COLO668 (cell line): ENCODE results near the gene TMEM131.
"Not testable (repeated sequence)": the region's sequence is repeated elsewhere in the genome, so short reads cannot be mapped to it uniquely, and the experiment has no call there.

ENCODE experiments used
- DNase-seq: peaks from one replicate; lab custom pipeline; 2025; ENCODE audit not compliant: unreplicated experiment; lab: John Stamatoyannopoulos, UW

The TMEM131 gene

DNA sequence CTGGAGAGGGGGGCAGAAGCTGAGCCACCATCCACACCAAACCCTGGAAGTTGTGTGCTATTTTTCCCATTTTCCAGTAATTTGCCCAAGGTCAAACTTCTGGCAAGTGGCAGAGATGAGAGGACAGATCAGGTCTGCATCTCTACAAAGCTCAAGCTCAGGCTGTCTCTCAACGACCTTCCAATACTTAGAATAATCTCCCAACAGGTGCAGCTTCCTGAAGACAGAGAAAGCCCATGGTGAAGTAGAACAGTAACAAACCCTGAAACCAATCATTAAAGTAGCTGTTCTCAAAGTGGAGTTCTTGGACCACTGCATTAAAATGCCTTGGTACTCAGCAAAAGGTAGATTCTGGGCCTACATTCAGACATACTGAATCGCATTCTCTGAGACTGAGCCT, 37.6 kb downstream of the TMEM131 start:
- no peak for DNase-seq

DNA sequence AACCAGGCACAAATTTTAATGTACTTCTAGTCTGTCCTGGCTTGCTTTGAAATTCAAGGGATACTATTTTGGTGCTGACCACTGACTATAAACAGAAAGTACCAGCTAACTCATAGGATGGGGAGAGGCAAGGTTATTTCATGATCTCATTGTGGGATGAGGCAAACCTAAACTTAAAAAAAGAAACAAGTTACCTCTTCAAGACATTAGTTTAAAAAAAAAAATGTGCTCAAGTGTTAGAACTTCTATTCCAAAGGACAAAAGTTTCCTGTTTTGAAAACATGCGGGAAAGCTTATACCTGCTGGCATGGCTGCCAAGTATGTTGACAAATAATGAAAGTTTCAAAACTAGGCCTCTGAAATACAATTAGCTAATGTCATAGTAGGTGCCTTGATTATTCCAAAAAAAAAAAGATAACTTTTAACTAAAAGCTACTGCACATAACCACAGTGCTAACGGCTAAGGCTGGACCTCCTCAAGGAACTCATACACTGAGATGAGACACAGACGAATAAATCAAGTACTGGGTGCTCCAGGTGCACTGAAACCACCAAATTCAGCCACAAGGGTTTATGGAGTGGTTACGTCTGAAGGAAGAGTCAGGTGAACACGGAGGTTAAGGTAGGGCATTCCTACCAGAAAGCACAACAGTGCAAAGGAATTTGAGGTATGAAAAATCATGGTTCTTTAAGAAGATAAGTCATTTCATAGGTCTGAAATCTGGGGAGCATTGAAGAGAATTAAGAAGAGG, 38.1 kb downstream of the TMEM131 start:
- no peak for DNase-seq

DNA sequence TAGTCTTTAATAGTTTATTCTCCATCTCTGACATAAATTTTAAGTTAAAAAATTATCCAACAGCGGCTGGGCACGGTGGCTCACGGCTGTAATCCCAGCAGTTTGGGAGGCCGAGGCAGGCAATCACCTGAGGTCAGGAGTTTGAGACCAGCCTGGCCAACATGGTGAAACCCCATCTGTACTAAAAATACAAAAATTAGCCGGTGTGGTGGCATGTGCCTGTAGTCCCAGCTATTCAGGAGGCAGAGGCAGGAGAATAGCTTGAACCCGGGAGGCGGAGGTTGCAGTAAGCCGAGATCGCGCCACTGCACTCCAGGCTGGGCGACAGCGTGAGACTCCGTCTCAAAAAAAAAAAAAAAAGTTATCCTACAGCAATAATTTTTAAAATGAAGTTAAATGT, 39.0 kb downstream of the TMEM131 start:
- DNase-seq = not testable (repeated sequence)

DNA sequence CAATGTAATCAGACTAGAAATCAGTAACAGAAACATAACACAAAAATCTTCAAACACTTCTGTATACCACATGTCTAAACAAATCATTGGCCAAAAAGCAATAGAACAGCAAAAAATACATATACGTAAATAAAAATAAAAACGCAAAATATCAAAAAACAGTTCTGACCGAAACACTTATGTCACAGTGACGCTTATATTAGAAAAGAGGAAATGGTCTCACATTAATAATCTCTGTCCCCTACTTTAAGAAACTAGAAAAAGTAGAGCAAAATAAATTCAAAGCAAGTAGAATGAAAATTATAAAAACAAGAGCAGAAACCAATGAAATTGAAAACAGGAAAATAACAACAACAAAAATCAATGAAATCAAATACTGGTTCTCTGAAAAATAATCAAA, 41.9 kb downstream of the TMEM131 start:
- no peak for DNase-seq

DNA sequence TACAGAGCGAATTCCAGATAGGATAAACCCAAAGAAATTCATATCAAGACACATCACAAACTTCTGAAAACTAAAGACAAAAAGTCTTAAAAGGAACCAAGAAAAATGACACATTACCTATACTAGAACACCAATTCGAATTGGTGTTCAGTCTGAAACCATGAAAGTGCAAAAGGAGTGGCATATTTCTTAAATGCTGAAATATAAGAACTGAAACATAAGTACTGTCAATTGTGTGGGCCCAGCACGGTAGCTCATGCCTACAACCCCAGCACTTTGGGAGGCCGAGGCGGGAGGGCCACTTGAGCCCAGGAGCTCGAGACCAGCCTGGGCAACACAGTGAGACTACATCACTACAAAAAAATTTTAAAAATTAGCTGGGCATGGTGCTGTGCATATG, 43.4 kb downstream of the TMEM131 start:
- DNase-seq = no peak

DNA sequence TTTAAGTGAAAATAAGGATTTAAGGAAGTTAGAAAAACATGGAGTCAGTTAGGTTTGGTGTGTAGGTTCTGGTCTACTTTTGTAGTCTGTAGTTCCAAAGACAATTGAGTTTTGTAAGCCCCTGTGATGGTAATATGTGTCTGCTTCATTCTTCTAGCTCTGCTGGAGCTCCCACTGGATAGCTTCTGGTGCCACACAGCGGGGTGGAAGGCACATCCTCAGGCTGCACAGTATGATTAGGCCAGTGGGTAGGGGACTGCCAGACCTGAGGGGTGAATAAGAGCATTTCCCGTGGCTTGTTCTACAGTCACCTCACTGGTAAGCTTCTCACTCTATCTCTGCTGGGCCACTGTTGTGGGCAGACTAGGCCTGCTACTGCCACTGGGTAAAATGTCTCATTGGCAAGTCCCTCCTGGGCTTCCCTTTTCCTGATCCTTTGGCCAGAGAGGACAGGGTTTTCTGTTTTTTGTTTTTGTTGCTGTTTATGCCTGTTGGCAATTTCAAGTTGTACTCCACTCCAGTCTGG, 44.5 kb downstream of the TMEM131 start:
- no peak for DNase-seq

DNA sequence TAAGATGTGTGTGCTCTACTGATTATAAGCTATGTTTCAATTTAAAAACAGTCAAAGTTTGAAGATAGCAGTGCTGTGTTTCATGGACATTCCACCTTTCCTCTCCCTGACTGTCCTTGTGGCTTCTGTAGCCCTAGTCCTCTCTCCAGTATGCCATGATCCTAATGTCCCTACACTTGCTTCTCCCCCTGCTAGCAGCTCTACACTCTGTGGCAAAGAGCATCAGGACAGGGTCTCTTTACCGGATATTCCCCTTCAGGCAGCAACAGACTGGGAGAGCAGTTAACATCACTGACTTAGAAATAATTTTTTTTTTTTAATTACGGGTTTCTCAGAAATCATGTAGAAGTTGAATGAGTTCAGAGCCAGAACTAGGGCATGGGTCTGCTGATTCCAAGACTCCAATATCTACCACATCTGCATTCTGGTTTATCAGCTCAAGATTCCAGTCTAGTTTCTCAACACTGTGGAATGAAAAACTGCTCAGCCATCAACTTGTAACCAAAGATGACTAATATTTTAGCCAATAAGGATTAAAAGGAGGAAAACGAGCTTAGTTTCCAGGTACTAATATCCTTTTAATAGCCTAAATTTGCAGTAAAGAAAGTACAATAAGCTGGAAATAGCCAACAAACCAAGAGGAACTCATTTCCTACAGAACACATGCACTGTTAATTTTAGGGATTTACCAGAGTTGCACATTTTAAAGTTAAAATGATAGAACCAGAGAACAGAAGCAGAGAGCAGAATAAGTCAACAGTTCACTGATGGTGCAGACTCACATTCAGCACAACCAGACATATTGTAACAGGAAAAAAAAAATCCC, 45.2 kb downstream of the TMEM131 start:
- no peak for DNase-seq

DNA sequence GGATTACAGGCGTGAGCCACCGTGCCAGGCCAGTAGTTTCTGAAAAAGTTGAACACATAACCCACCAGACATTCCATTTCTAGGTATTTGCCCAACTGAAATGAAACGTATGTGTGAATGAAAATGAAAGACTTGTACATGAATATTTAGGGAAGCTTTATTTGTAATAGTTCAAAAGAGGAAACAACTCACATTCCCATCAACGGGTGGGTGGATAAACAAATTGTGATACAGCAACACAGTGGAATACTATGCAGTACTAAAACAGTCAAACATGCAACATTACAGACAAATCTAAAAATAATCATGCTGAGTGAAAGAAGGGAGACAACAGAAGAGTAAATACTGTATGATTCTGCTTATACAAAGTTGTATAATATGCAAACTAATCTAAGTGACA, 46.8 kb downstream of the TMEM131 start:
- no peak for DNase-seq

DNA sequence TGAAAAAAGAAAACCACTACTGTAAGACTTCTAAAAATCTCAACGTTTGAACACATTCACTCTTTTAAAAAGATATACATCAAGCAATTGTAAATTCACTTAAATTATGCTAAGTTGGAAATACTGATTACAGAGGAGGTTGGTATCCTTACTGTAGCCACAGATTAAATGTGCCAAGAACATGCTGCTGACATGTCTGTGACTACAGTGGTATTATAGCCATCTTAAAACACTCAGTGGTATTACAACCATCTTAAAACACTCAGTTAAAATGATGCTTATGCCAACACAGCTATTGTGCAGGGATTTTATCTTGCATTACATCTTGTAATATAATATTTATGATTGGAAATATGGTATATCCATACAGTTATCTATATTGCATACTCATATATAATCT, 50.0 kb downstream of the TMEM131 start:
- no peak for DNase-seq

DNA sequence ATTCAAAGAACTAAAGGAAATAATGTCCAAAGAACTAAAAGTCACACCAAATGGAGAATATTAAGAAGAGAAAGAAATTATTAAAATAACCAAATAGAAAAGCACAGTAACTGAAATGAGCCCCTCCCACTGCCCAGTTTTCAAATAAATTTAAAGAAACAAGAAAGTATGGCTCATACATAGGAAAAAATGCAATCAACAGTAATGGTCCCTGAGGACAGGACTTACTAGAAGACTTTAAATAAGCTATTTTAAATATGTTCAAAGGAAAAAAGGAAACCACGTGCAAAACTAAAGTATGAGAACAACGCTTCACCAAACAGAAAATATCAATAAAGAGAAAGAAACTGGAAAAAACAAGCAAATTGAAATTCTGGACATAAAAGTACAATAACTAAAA, 58.9 kb downstream of the TMEM131 start:
- DNase-seq = no peak

DNA sequence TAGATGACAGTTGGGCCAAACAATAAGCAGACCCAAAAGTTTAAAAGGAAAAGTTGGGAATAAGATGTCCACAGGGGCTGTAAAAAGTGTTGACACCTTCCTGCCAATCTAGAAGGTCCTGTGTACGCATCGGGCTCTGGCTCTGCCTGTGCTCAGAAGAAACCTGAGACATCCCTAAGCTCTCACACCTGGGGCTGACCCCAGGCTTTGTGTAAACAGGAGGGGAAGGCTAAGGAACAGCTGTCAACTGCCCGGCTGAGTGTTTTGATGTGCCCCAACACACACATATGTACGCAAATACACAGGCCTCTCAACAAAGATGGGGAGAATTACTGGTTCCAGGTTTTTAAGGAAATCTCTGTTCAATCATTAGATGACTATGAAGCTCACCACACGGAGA, 59.5 kb downstream of the TMEM131 start:
- DNase-seq = peak; percentile 87

DNA sequence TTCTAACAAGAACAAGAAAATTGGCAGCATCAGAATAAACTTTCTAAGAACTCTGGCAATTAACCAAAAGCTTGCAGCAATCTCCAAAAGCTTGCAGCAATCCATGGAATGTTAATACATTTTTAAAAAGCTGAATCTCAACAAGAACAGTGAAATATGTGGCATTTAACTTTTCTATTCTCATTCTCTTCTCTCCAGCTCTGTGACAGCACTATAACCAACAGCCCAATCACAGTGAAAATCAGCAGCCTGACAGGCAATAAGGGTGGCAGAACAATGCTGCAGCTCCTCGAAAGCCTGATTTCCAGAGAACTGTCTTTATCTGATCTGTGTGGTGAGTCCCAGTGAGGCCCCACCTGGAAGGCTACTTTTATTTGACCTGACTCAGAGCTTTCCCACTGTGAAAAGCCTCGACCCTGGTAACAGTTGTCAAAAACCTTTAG, 60.0 kb downstream of the TMEM131 start:
- peak; percentile 50 for DNase-seq

DNA sequence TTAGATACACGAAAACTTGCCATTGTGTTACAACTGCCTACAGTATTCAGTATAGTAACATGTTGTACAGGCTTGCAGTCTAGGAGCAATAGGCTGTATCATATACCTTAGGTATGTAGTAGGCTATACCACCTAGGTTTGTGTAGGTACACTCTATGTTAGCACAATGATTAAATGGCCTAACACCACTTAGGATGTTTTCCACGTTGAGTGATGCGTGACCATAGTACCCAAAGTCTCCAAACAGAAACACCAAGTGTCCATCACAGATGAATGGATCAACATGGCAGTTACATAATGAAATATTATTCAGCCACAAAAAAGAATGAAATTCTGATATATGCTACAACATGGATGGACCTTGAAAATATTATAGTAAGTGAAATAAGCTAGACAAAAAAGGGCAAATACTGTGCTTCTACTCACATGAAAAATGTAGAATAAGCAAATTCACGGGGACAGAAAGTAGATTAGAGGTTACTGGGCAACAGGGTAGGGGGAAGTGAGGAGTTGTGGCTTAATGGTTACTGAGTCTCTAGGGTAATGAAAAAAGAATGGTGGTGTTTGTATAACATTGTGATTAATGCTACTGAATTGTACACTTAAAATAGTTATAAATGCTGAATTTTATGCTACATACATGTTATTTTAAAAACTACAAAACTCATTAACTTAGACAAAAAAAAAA, 62.6 kb downstream of the TMEM131 start:
- DNase-seq = no peak

DNA sequence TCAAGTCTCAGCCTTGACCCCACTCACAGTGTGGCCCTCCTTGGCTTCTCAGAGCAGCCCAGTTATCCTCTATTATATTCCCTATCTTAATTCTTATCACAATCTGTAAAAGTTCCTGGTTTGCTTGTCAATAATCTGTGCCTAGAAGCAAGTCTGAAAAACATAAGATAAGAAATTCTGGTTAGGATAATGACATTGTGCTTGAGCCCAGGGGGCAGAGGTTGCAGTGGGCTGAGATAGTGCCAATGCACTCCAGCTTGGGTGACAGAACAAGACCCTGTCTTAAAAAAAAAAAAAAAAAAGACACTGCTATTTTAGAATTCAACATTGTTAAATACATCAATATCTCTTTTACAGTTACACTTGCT, 63.9 kb downstream of the TMEM131 start:
- no peak for DNase-seq

DNA sequence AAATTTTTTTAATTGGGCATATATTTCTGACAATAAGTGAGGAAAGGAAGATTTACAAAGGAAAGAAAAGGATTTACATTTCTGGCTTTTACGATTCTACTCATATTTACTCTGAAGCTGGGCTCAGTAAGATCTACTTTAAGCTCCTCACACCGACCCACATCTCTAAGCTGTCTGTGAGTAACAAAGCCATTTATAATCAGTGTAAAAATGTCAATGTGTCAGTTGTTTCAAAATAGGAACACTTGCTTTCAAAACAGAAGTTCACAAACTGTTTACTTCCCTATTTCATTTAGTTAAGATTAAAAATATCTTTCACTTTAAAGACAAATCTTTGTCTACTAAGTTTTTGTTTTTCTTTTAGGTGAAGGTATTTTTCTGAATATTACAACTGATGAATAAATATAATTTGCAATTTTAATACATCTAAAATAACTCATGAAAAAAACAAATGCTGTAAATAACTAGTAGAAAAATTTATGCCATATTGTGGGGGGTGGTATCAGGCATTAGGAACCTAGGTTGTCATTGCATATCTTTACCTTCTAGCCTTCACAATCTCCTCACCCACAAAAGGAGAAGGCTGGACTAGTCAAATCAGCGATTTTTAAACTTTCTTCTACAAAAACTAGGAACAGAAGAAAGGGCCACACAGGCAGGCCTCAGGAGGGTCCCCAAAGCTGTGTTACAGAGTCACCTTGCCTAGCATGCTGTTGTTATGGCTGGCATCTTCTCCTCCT, 64.5 kb downstream of the TMEM131 start:
- DNase-seq = no peak

DNA sequence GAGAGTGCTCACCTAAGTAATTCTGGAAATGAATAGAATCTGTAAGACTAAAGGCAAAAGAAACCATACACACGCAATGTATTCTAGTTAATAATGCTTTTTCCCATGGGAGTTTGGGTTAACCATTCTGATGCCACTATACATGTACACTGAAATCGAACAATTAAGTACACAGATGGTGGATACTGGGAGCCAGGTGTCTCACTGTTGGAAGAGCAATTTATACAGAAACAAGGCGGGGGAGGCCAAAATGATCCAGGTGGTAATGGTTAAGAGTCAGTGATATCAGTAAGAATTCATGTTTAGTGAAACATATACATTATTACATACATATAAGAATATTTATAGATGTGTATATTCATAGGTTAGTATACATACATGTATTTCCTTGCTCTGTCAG, 67.2 kb downstream of the TMEM131 start:
- DNase-seq = no peak

DNA sequence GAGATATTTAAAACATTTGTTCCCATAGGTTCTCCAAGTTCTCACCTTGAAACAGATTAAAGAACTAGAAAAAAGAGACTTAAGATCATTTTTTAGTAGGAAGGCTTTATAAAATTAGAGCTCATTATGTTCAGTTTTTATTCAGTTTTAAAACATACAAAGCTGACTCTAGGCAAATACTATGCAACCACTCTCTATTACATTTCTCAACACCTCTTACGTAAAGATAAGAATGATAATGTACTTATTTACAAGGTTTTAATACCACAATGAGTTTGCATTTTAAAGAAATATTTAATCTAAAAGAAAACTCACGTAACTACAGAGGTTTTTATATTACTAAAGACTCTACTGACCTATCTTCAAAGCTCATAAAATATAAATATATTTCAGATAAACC, 68.8 kb downstream of the TMEM131 start:
- no peak for DNase-seq

DNA sequence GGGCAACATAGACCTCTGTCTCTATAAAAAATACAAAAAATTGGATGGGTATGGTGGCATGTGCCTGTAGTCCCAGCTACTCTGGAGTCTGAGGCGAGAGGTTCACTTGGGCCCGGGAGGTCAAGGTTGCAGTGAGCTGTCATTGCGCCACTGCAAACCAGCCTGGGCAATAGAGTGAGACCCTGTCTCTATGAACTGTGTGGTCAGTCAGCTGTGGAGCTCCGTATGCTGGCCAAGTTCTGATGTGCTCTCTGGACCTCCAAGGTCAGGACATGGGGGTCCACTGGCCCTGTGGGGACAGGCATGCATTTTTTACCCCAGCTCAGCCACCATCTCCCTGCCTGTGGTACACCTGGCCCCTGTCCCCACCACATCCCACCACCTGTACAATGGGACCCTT, 71.6 kb downstream of the TMEM131 start:
- no peak for DNase-seq

DNA sequence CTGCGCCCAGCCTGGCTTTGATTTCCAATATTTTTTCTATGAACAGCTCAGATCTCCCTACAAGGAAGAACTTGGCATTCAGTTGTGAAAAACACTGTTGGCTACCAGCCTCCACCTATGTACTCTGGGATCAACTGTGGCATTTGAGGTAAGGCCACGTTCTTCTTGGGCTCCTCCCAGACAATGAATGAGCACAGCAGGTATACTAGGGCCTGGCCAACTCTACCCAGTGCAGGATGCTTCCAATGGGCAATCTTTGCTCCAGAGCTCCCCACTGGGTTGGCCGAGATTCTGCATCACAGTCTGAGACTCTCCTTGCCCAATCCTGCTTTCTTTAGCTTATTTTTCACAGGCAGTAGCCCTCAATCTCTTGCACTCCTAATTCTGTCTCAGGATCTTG, 75.9 kb downstream of the TMEM131 start:
- DNase-seq = no peak

DNA sequence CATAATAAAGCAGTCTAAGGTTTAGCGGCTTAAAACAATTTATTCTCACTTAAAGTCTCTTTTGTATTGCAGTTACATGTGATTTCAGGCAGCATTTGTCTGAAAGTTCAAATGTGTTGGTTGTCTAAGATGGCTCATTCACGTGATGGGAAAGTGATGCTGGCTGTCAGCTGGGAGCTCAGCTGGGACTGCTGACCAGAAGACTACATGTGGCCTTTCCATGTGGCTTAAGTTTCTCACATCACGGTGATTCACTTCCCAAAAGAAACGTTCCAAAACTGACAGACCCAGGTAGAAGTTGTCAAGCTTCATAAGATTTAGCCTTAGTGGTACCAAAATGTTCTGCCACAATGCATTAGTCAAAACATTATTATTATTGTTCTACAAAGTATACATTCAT, 76.9 kb downstream of the TMEM131 start:
- no peak for DNase-seq

DNA sequence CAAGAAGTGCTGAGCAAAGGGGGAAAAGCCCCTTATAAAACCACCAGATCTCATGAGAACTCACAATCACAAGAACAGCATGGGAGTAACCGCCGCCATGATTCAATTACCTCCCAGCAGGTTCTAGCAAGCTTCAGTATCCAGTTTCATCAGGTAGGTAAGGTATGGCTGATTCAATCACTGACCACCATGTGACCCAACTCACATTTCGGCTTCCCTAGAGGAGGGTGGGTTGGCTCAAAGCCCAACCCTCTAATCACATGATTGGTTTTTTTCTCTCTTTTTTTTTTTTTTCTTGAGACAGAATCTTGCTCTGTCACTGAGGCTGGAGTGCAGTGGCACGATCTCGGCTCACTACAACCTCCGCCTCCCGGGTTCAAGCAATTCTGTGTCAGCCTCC, 78.1 kb downstream of the TMEM131 start:
- DNase-seq = not testable (repeated sequence)
